ENCODE measurements around the gene RTN1. TPM values are rescaled to one million over a fixed set of nuclear protein-coding genes. Genes with fewer than 3 reads are reported as not detected.

Gene RTN1
- total RNA-seq, 1 donor from 2014 or later, result 518 TPM

DNA sequence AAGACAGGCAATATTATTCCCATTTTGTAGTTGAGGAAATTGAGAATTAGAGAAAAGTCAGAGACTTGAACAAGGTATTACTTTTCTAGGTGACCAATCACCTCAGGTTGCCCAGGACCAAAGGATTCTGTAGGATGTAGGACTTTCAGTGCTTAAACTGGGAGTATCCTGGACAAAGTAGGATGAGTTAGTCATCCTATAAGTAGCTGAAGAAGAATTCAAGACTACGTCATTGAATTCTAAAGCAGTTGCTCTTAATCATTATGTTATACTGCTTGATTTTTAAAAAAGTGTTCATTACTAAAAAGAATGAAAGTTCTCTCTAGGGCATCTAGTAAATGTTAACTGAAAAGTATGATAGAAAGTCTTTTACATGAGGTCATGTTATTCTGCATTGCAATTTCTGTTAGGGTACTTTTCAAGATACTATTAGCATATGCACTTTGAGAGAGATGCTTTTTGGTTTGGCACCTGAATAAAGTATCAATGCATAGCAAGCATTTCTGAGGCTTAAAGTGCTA, 101.7 kb downstream of the RTN1 start:
- H3K4me1 Mint-ChIP-seq (ENCODE audit: low read depth, unreplicated experiment), result peaks cover 8% of the 10 kb centered on the region
- no peaks in the 10 kb centered on the region for H3K36me3 Mint-ChIP-seq (ENCODE audit: unreplicated experiment)
- H3K27me3 Mint-ChIP-seq (ENCODE audit: unreplicated experiment), result no peaks in the 10 kb centered on the region
- DNase-seq, result no peak
- H3K4me3 Mint-ChIP-seq (ENCODE audit: unreplicated experiment), result no peak overlapping the region
- no peaks in the 10 kb centered on the region for H3K9me3 Mint-ChIP-seq (ENCODE audit: unreplicated experiment)
- TF ChIP-seq, protein P1, sequence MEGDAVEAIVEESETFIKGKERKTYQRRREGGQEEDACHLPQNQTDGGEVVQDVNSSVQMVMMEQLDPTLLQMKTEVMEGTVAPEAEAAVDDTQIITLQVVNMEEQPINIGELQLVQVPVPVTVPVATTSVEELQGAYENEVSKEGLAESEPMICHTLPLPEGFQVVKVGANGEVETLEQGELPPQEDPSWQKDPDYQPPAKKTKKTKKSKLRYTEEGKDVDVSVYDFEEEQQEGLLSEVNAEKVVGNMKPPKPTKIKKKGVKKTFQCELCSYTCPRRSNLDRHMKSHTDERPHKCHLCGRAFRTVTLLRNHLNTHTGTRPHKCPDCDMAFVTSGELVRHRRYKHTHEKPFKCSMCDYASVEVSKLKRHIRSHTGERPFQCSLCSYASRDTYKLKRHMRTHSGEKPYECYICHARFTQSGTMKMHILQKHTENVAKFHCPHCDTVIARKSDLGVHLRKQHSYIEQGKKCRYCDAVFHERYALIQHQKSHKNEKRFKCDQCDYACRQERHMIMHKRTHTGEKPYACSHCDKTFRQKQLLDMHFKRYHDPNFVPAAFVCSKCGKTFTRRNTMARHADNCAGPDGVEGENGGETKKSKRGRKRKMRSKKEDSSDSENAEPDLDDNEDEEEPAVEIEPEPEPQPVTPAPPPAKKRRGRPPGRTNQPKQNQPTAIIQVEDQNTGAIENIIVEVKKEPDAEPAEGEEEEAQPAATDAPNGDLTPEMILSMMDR (IDR thresholded peaks at IDR 0.05; ENCODE audit: partially characterized antibody, unreplicated experiment), result no peak
- no peak overlapping the region for H3K27ac Mint-ChIP-seq (ENCODE audit: unreplicated experiment)

DNA sequence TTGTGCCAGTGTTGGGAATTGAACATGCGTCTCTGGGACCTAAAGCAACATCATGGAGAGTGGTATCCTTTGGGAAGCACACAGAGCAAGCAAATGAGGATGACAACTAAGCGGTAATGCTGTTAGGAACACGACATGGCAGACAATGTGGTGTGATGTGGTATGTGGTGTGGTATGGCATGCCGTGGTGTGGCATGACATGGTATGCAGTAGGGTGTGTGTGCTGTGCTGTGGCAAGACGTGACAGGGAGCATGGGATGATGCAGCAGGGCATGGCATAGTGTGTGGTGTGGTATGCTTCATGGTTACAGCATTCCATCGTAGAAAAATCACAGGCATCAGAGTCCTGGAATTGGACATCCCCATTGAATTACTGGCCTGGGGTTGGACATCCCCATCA, 108.7 kb downstream of the RTN1 start:
- Mint-ChIP-seq H3K27ac (ENCODE audit: unreplicated experiment) (no peak overlapping the region), H3K9me3 (ENCODE audit: unreplicated experiment) (no peaks in the 10 kb centered on the region), H3K4me1 (ENCODE audit: low read depth, unreplicated experiment) (no peaks in the 10 kb centered on the region), H3K27me3 (ENCODE audit: unreplicated experiment) (peaks cover 5% of the 10 kb centered on the region), H3K36me3 (ENCODE audit: unreplicated experiment) (peaks cover 6% of the 10 kb centered on the region), H3K4me3 (ENCODE audit: unreplicated experiment) (no peak overlapping the region)
- DNase-seq, result no peak
- TF ChIP-seq, protein P1 (IDR thresholded peaks at IDR 0.05; ENCODE audit: partially characterized antibody, unreplicated experiment), result no peak

DNA sequence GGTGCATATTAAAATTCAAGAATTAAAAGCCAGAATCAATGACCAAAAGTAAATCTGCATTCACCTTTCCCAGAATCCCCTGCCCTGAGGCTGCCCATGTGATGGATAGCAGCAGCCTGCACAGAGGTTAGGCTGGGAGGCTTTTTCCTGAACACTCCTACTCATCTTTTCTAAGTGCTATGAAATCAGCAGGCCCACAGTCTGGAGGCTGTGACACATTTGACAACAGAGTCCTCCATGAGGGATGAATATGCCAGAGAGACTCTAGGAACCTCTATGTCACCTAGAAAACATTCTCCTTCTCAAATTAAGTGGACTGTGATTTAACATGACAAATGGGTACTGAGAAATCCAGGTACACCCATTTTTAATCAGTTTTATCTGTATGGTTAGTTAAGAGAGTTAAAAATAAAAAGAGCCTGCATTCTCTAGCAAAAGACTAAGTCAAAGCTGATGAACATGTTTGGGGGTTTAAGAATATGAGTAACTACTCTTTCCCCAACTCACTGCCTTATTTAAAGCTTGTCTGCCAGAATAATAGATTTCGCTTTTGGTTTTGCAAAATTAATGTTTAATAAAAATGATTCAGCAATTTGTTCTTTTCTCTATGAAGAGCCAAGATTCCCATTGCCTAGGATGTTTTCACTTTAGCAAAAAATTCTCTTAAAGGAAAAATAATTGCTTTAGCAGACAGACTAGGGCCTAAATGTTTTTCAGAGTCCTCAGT, 115.0 kb downstream of the RTN1 start:
- Mint-ChIP-seq H3K36me3 (ENCODE audit: unreplicated experiment) (no peaks in the 10 kb centered on the region), H3K4me3 (ENCODE audit: unreplicated experiment) (no peak overlapping the region), H3K4me1 (ENCODE audit: low read depth, unreplicated experiment) (peaks cover 42% of the 10 kb centered on the region), H3K9me3 (ENCODE audit: unreplicated experiment) (peaks cover 7% of the 10 kb centered on the region), H3K27me3 (ENCODE audit: unreplicated experiment) (peaks cover 6% of the 10 kb centered on the region), H3K27ac (ENCODE audit: unreplicated experiment) (peak overlapping the region; percentile 84)
- DNase-seq, result no peak
- TF ChIP-seq, protein P1 (IDR thresholded peaks at IDR 0.05; ENCODE audit: partially characterized antibody, unreplicated experiment), result no peak

DNA sequence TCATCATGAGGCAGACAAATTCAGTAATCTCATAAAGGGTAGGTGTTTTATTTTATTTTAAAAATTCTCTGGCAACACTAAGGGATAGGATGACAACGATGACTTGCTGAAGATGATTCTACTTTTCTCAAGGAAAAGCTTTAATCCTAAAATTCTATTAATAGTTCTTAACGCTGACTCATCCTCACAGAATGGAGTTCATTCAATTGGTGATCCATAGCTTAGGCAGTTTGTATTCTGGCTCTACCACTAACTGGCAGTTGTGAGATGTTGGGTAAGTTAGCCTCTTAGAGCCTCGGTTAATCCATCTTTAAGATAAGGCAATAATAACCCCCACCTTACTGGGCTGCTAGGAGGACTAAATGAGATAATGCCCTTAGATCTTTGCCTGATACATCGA, 116.3 kb downstream of the RTN1 start:
- H3K27ac Mint-ChIP-seq (ENCODE audit: unreplicated experiment), result peak overlapping the region; percentile 84
- peaks cover 7% of the 10 kb centered on the region for H3K9me3 Mint-ChIP-seq (ENCODE audit: unreplicated experiment)
- peak overlapping the region; percentile 44 for H3K4me3 Mint-ChIP-seq (ENCODE audit: unreplicated experiment)
- TF ChIP-seq, protein P1 (IDR thresholded peaks at IDR 0.05; ENCODE audit: partially characterized antibody, unreplicated experiment), result no peak
- peaks cover 42% of the 10 kb centered on the region for H3K4me1 Mint-ChIP-seq (ENCODE audit: low read depth, unreplicated experiment)
- peaks cover 6% of the 10 kb centered on the region for H3K27me3 Mint-ChIP-seq (ENCODE audit: unreplicated experiment)
- no peak for DNase-seq
- no peaks in the 10 kb centered on the region for H3K36me3 Mint-ChIP-seq (ENCODE audit: unreplicated experiment)

DNA sequence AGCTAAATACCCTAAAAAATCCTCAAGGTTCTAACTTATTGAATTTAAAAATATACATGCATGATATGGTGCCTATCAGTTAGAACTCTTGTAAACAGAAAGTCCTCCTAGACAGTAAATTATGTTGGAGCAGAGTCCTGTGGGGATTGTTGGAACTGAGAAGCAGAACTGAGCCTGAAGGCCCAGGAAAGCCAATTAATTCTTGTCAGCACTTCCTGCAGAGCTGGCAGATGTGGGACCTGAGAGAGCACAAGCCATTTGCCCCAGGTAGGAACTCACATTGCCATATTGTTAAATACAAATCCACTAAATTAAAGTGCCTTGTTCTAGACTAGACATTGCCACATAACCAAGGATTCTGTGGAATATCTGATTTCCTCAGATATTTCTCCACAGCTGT, 117.1 kb downstream of the RTN1 start:
- H3K4me3 Mint-ChIP-seq (ENCODE audit: unreplicated experiment), result peak overlapping the region; percentile 49
- TF ChIP-seq, protein P1 (IDR thresholded peaks at IDR 0.05; ENCODE audit: partially characterized antibody, unreplicated experiment), result no peak
- H3K4me1 Mint-ChIP-seq (ENCODE audit: low read depth, unreplicated experiment), result peaks cover 42% of the 10 kb centered on the region
- no peak for DNase-seq
- H3K27me3 Mint-ChIP-seq (ENCODE audit: unreplicated experiment), result peaks cover 6% of the 10 kb centered on the region
- peaks cover 7% of the 10 kb centered on the region for H3K9me3 Mint-ChIP-seq (ENCODE audit: unreplicated experiment)
- peak overlapping the region; percentile 84 for H3K27ac Mint-ChIP-seq (ENCODE audit: unreplicated experiment)
- no peaks in the 10 kb centered on the region for H3K36me3 Mint-ChIP-seq (ENCODE audit: unreplicated experiment)

Measured in glutamatergic neuron (in vitro differentiated cells).